Mesendoderm (in vitro differentiated cells): ENCODE data around the gene NKX2-1. TPM values are rescaled to one million over a fixed set of nuclear protein-coding genes. Genes with fewer than 3 reads are reported as not detected.

Experiments
- DNase-seq: peaks from one replicate; pipeline ENCODE4 v3.0.0; 2013
- H2AK5ac ChIP-seq: 2 replicates; pipeline ENCODE4 v1.6.1; 2013; ENCODE audit warnings: low read length, inconsistent platforms
- H2BK120ac ChIP-seq: 2 replicates; pipeline ENCODE4 v1.6.1; 2013; ENCODE audit warnings: low read depth, mild to moderate bottlenecking, low read length, moderate library complexity, mixed read lengths
- H2BK15ac ChIP-seq: replicated peaks from 2 replicates; pipeline ENCODE4 v1.6.1; 2013; ENCODE audit warnings: low read depth, mild to moderate bottlenecking, moderate library complexity
- H2BK5ac ChIP-seq: 2 replicates; pipeline ENCODE4 v1.6.1; 2013; ENCODE audit warnings: low read length, inconsistent platforms
- H3K18ac ChIP-seq: 2 replicates; pipeline ENCODE4 v1.6.1; 2013; ENCODE audit warnings: mild to moderate bottlenecking, low read length, mixed read lengths
- H3K23ac ChIP-seq: one replicate; pipeline ENCODE4 v1.6.1; 2013; ENCODE audit warnings: low read length
- H3K27ac ChIP-seq: 2 replicates; pipeline ENCODE4 v1.5.1; 2013; ENCODE audit warnings: low read depth, mild to moderate bottlenecking, inconsistent platforms, low read length, moderate library complexity
- H3K27me3 ChIP-seq: 2 replicates; pipeline ENCODE4 v1.6.1; 2013; ENCODE audit warnings: low read length, control low read depth, mild to moderate bottlenecking, inconsistent platforms; ENCODE audit not compliant: insufficient read depth, poor library complexity
- H3K36me3 ChIP-seq: 2 replicates; pipeline ENCODE4 v1.6.1; 2013; ENCODE audit warnings: low read length, inconsistent platforms; ENCODE audit not compliant: control insufficient read depth, insufficient read depth
- H3K4ac ChIP-seq: one replicate; pipeline ENCODE4 v1.6.1; 2013; ENCODE audit warnings: low read depth, mild to moderate bottlenecking, low read length, moderate library complexity
- H3K4me1 ChIP-seq: 2 replicates; pipeline ENCODE4 v1.6.1; 2013; ENCODE audit warnings: low read depth, low read length, inconsistent platforms; ENCODE audit not compliant: control insufficient read depth
- H3K4me2 ChIP-seq: 2 replicates; pipeline ENCODE4 v1.6.1; 2013; ENCODE audit warnings: low read length
- H3K4me3 ChIP-seq: 2 replicates; pipeline ENCODE4 v1.5.1; 2013; ENCODE audit warnings: mild to moderate bottlenecking, low read length
- H3K56ac ChIP-seq: one replicate; pipeline ENCODE4 v1.6.1; 2013; ENCODE audit warnings: low read length
- H3K79me1 ChIP-seq: 2 replicates; pipeline ENCODE4 v1.6.1; 2013; ENCODE audit warnings: low read length, inconsistent platforms
- H3K79me2 ChIP-seq: 2 replicates; pipeline ENCODE4 v1.6.1; 2013; ENCODE audit warnings: mild to moderate bottlenecking, low read length; ENCODE audit not compliant: control insufficient read depth, insufficient read depth
- H3K9ac ChIP-seq: 2 replicates; pipeline ENCODE4 v1.6.1; 2013; ENCODE audit warnings: low read length, inconsistent platforms
- H4K5ac ChIP-seq: one replicate; pipeline ENCODE4 v1.6.1; 2013; ENCODE audit warnings: low read length
- H4K8ac ChIP-seq: one replicate; pipeline ENCODE4 v1.6.1; 2013; ENCODE audit warnings: low read depth, mild to moderate bottlenecking, control low read depth, low read length, moderate library complexity
- WGBS: extraction: QIAGEN DNeasy Blood & Tissue Kit; methylation state at CpG from one replicate; pipeline ENCODE4 v1.1.7; 2013; ENCODE audit warnings: low lambda C conversion rate, missing lambda C conversion rate; ENCODE audit not compliant: insufficient coverage; ENCODE audit errors: extremely low coverage; 5-methylcytosine and 5-hydroxymethylcytosine counted together
- polyA plus RNA-seq, 2 experiments: library from polyadenylated mRNA; stranded (reverse); fragments of 200-250 nt; gene quantifications; one replicate each; pipeline ENCODE4 v1.2.3, GENCODE V29; 2013

NKX2-1 gene
- polyA plus RNA-seq (2013, experiment 1 of 2), result 0.01 TPM
- not detected for polyA plus RNA-seq (2013, experiment 2 of 2)

- Histone ChIP-seq H3K27me3 (peaks cover 82% of the 10 kb centered on the region), H2BK120ac (no peak within 1 kb of the TSS), H3K79me2 (no peaks in the 10 kb centered on the region), H3K4me3 (no peak within 1 kb of the TSS), H3K9ac (no peak within 1 kb of the TSS), H3K56ac (peak within 1 kb of the TSS; percentile 31), H2BK5ac (no peak within 1 kb of the TSS), H3K79me1 (no peaks in the 10 kb centered on the region), H3K4me1 (no peaks in the 10 kb centered on the region), H3K23ac (no peak within 1 kb of the TSS), H2BK15ac (no peak within 1 kb of the TSS), H2AK5ac (no peak within 1 kb of the TSS), H4K8ac (no peak within 1 kb of the TSS), H3K36me3 (no peaks in the 10 kb centered on the region), H3K4me2 (peak within 1 kb of the TSS; percentile 71), H3K27ac (no peak within 1 kb of the TSS), H4K5ac (no peak within 1 kb of the TSS), H3K4ac (no peak within 1 kb of the TSS), H3K18ac (no peak within 1 kb of the TSS)
- DNase-seq, result peak; percentile 82
- WGBS, result no CpG with 5 or more reads among the region's 49 CpGs
Observed at GRCh38 chr14:36519431-36520321, at the start of gene NKX2-1. Gene NKX2-1 (minus strand): TSS chr14:36520232. CDS start chr14:36520129, 103 bp downstream.

GRCh38 chr14:36556811-36557433 is 36.9 kb upstream of the NKX2-1 start:
- no peak overlapping the region for H3K4me2 ChIP-seq
- H2AK5ac ChIP-seq, result no peak overlapping the region
- no peak overlapping the region for H2BK5ac ChIP-seq
- H4K8ac ChIP-seq, result no peak overlapping the region
- no peak overlapping the region for H3K4ac ChIP-seq
- no peaks in the 10 kb centered on the region for H3K4me1 ChIP-seq
- H3K36me3 ChIP-seq, result no peaks in the 10 kb centered on the region
- H3K4me3 ChIP-seq, result no peak overlapping the region
- no CpG with 5 or more reads among the region's 9 CpGs for WGBS
- H3K27me3 ChIP-seq, result no peaks in the 10 kb centered on the region
- no peak overlapping the region for H3K56ac ChIP-seq
- no peak overlapping the region for H3K9ac ChIP-seq
- H3K79me2 ChIP-seq, result no peaks in the 10 kb centered on the region
- H3K27ac ChIP-seq, result no peak overlapping the region
- H3K18ac ChIP-seq, result no peak overlapping the region
- H3K23ac ChIP-seq, result no peak overlapping the region
- no peak overlapping the region for H2BK15ac ChIP-seq
- no peaks in the 10 kb centered on the region for H3K79me1 ChIP-seq
- peak; percentile 28 for DNase-seq
- no peak overlapping the region for H4K5ac ChIP-seq
- H2BK120ac ChIP-seq, result no peak overlapping the region

GRCh38 chr14:36555998-36556743 is 36.1 kb upstream of the NKX2-1 start:
- Histone ChIP-seq H2BK5ac (no peak overlapping the region), H3K9ac (no peak overlapping the region), H4K8ac (no peak overlapping the region), H3K79me1 (no peaks in the 10 kb centered on the region), H3K4me2 (no peak overlapping the region), H3K4me1 (no peaks in the 10 kb centered on the region), H3K23ac (no peak overlapping the region), H3K27me3 (no peaks in the 10 kb centered on the region), H3K27ac (no peak overlapping the region), H2AK5ac (no peak overlapping the region), H3K4ac (no peak overlapping the region), H2BK15ac (no peak overlapping the region), H3K79me2 (no peaks in the 10 kb centered on the region), H4K5ac (no peak overlapping the region), H3K36me3 (no peaks in the 10 kb centered on the region), H3K18ac (no peak overlapping the region), H3K56ac (no peak overlapping the region), H2BK120ac (no peak overlapping the region), H3K4me3 (no peak overlapping the region)
- no CpG with 5 or more reads among the region's 6 CpGs for WGBS
- no peak for DNase-seq

GRCh38 chr14:36553656-36554260 is 33.7 kb upstream of the NKX2-1 start:
- Histone ChIP-seq H3K4ac (no peak overlapping the region), H3K4me2 (no peak overlapping the region), H3K36me3 (no peaks in the 10 kb centered on the region), H3K27ac (no peak overlapping the region), H2BK120ac (no peak overlapping the region), H4K5ac (no peak overlapping the region), H3K4me3 (no peak overlapping the region), H3K9ac (no peak overlapping the region), H2AK5ac (no peak overlapping the region), H4K8ac (no peak overlapping the region), H3K18ac (no peak overlapping the region), H3K79me2 (no peaks in the 10 kb centered on the region), H3K4me1 (no peaks in the 10 kb centered on the region), H3K79me1 (no peaks in the 10 kb centered on the region), H3K23ac (no peak overlapping the region), H3K56ac (no peak overlapping the region), H3K27me3 (no peaks in the 10 kb centered on the region), H2BK15ac (no peak overlapping the region), H2BK5ac (no peak overlapping the region)
- WGBS, result no CpG with 5 or more reads among the region's 4 CpGs
- peak; percentile 57 for DNase-seq

- Histone ChIP-seq H3K56ac (no peak overlapping the region), H3K4me1 (no peaks in the 10 kb centered on the region), H2BK120ac (no peak overlapping the region), H3K79me1 (no peaks in the 10 kb centered on the region), H3K9ac (no peak overlapping the region), H3K79me2 (no peaks in the 10 kb centered on the region), H4K5ac (no peak overlapping the region), H2BK15ac (no peak overlapping the region), H3K27ac (no peak overlapping the region), H4K8ac (no peak overlapping the region), H3K36me3 (no peaks in the 10 kb centered on the region), H3K27me3 (no peaks in the 10 kb centered on the region), H2AK5ac (no peak overlapping the region), H3K23ac (no peak overlapping the region), H3K4me2 (no peak overlapping the region), H3K18ac (no peak overlapping the region), H3K4me3 (no peak overlapping the region), H2BK5ac (no peak overlapping the region), H3K4ac (no peak overlapping the region)
- DNase-seq, result no peak
- no CpG with 5 or more reads among the region's 1 CpG for WGBS
Observed at GRCh38 chr14:36550899-36551298, 30.9 kb upstream of the NKX2-1 start.
